ENCODE measurements around the gene CHRNA5.

The CHRNA5 gene

DNA sequence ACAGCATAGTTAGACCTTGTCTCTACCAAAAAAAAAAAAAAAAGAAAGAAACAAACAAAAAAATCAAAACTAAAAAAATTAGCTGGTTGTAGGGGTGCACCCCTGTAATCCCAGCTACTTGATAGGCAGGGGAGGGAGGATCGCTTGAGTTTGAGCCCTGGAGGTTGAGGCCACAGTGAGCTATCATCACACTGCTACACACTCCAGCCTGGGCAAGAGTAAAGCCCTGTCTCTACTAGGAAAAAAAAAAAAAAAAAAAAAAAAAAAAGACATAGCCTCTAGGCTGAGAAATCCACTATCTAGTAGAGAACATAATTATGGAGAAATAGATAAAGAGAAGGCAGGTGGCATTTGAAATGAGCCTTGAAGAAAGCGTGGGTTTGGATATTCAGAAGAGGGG is 2.2 kb upstream of the CHRNA5 start:
- H3K23ac ChIP-seq (ENCODE audit: low read depth, low read length, poor library complexity): no peak overlapping the region
- no peaks in the 10 kb centered on the region for H3K36me3 ChIP-seq (replicated peaks in 1 of 2; ENCODE audit: control insufficient read depth in 2 of 2, insufficient read depth in 2 of 2, low read length in 2 of 2)
- H2BK12ac ChIP-seq (ENCODE audit: low read length): no peak overlapping the region
- no peak overlapping the region for H3K9ac ChIP-seq (ENCODE audit: low read depth, low read length, poor library complexity)
- H3K27me3 ChIP-seq (ENCODE audit: control insufficient read depth in 3 of 3, insufficient read depth in 3 of 3, low read depth in 1 of 3, low read length in 3 of 3): peaks cover 0 to 20% (median 0%) of the 10 kb centered on the region in 3 experiments
- H3K18ac ChIP-seq (ENCODE audit: low read length): no peak overlapping the region
- no peak overlapping the region for H4K91ac ChIP-seq (ENCODE audit: low read depth, low read length, poor library complexity)
- H2BK5ac ChIP-seq (ENCODE audit: low read length): no peak overlapping the region
- peaks cover 1% of the 10 kb centered on the region for H3K79me1 ChIP-seq (ENCODE audit: low read depth, low read length)
- H3K4me3 ChIP-seq (ENCODE audit: low read length in 2 of 2): no peak overlapping the region
- H3K9me3 ChIP-seq (replicated peaks in 1 of 2; ENCODE audit: control insufficient read depth in 2 of 2, insufficient read depth in 1 of 2, low read depth in 1 of 2, low read length in 2 of 2): no peaks in the 10 kb centered on the region
- WGBS, 2 donors (ENCODE audit: extremely low coverage in 2 of 2, insufficient read length in 2 of 2, insufficient replicate concordance in 1 of 2): no CpG with 5 or more reads among the region's 2 CpGs
- H2BK15ac ChIP-seq (ENCODE audit: low read length): no peak overlapping the region
- peaks cover 4% of the 10 kb centered on the region in 2 donors for H3K4me1 ChIP-seq (ENCODE audit: control insufficient read depth in 2 of 2, insufficient read depth in 1 of 2, low read depth in 1 of 2, low read length in 2 of 2)
- no peak overlapping the region for H3K27ac ChIP-seq (replicated peaks; ENCODE audit: low read length)
- no peak for DNase-seq (ENCODE audit: low spot score)
- H3K14ac ChIP-seq (ENCODE audit: low read length): no peak overlapping the region
- H3K4me2 ChIP-seq (ENCODE audit: insufficient read depth, low read length, poor library complexity, severe bottlenecking): no peak overlapping the region
- no peak overlapping the region for H4K8ac ChIP-seq (ENCODE audit: low read depth, low read length)
- H3K4ac ChIP-seq (ENCODE audit: low read length): no peak overlapping the region
- H2AK5ac ChIP-seq (ENCODE audit: low read depth, low read length): no peak overlapping the region
- no peak overlapping the region for H2AFZ ChIP-seq (ENCODE audit: low read length)
- H2BK120ac ChIP-seq (ENCODE audit: low read depth, low read length): no peak overlapping the region

- Histone ChIP-seq H3K9me3 (replicated peaks in 1 of 2; ENCODE audit: control insufficient read depth in 2 of 2, insufficient read depth in 1 of 2, low read depth in 1 of 2, low read length in 2 of 2) (no peaks in the 10 kb centered on the region), H2BK120ac (ENCODE audit: low read depth, low read length) (no peak overlapping the region), H2AK5ac (ENCODE audit: low read depth, low read length) (no peak overlapping the region), H2BK5ac (ENCODE audit: low read length) (no peak overlapping the region), H3K9ac (ENCODE audit: low read depth, low read length, poor library complexity) (no peak overlapping the region), H3K23ac (ENCODE audit: low read depth, low read length, poor library complexity) (no peak overlapping the region), H3K14ac (ENCODE audit: low read length) (no peak overlapping the region), H4K91ac (ENCODE audit: low read depth, low read length, poor library complexity) (no peak overlapping the region), H3K4me1 (ENCODE audit: control insufficient read depth in 2 of 2, insufficient read depth in 1 of 2, low read depth in 1 of 2, low read length in 2 of 2) (peaks cover 4% of the 10 kb centered on the region in 2 donors), H3K36me3 (replicated peaks in 1 of 2; ENCODE audit: control insufficient read depth in 2 of 2, insufficient read depth in 2 of 2, low read length in 2 of 2) (no peaks in the 10 kb centered on the region), H4K8ac (ENCODE audit: low read depth, low read length) (no peak overlapping the region), H3K27me3 (ENCODE audit: control insufficient read depth in 3 of 3, insufficient read depth in 3 of 3, low read depth in 1 of 3, low read length in 3 of 3) (peaks cover 0 to 20% (median 0%) of the 10 kb centered on the region in 3 experiments), H2AFZ (ENCODE audit: low read length) (peak overlapping the region; percentile 96), H3K79me1 (ENCODE audit: low read depth, low read length) (peaks cover 1% of the 10 kb centered on the region), H3K4ac (ENCODE audit: low read length) (no peak overlapping the region), H3K4me3 (ENCODE audit: low read length in 2 of 2) (peak overlapping the region in 1 of 2 donors; percentile 79), H2BK15ac (ENCODE audit: low read length) (no peak overlapping the region), H3K4me2 (ENCODE audit: insufficient read depth, low read length, poor library complexity, severe bottlenecking) (no peak overlapping the region), H3K18ac (ENCODE audit: low read length) (peak overlapping the region; percentile 62), H2BK12ac (ENCODE audit: low read length) (no peak overlapping the region), H3K27ac (replicated peaks; ENCODE audit: low read length) (no peak overlapping the region)
- DNase-seq (ENCODE audit: low spot score): no peak
- WGBS, 2 donors (ENCODE audit: extremely low coverage in 2 of 2, insufficient read length in 2 of 2, insufficient replicate concordance in 1 of 2): no CpG with 5 or more reads among the region's 11 CpGs
These were observed 600 bp upstream of the CHRNA5 start for GRCh38 chr15:78564743-78565096.

DNA sequence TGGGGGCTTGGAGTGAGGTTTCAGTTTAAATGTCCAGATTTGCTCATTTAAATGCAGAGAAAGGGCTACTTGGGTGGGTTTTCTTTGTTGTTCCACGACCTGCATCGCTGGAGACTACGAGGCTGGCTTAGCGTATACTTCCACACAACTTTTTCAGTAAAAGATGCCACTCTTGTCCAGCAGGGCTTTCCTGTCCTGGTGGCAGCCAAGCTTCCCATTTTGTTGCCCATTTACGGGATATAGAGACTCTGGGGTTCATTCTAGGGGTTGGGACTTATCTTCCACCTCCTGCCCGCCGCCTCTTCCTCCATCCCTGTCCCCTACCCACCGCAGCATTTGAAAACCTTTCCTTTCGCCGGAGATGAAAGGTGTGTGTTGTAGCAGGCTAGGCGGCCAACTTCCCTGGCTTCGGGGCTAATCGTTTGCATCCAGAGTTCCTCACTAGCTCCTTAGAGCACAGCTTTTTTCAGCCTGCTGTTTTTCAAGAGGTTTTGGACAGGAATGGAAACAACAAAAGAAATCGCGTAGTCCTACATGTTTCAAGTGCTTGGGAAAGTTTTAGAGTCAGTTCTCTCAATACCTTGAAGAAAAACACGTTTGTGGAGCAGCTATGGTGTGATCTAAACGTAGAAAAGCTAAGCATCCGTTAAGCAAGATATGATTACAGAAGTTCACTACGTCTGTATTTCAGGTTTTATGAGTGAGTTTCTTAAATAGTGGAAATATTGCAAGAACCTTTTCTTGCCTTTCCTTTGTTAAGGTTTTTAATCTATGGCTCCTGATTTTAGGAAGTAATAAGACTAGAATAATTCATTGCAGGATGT is 843 bp downstream of the CHRNA5 start:
- Histone ChIP-seq H3K79me1 (ENCODE audit: low read depth, low read length) (peaks cover 5% of the 10 kb centered on the region), H3K27me3 (ENCODE audit: control insufficient read depth in 3 of 3, insufficient read depth in 3 of 3, low read depth in 1 of 3, low read length in 3 of 3) (peaks cover 0 to 20% (median 0%) of the 10 kb centered on the region in 3 experiments), H3K36me3 (replicated peaks in 1 of 2; ENCODE audit: control insufficient read depth in 2 of 2, insufficient read depth in 2 of 2, low read length in 2 of 2) (no peaks in the 10 kb centered on the region), H3K9ac (ENCODE audit: low read depth, low read length, poor library complexity) (peak overlapping the region; percentile 79), H3K4me1 (ENCODE audit: control insufficient read depth in 2 of 2, insufficient read depth in 1 of 2, low read depth in 1 of 2, low read length in 2 of 2) (peaks cover 4 to 5% of the 10 kb centered on the region in 2 donors), H4K8ac (ENCODE audit: low read depth, low read length) (no peak overlapping the region), H3K9me3 (replicated peaks in 1 of 2; ENCODE audit: control insufficient read depth in 2 of 2, insufficient read depth in 1 of 2, low read depth in 1 of 2, low read length in 2 of 2) (no peaks in the 10 kb centered on the region), H3K4me2 (ENCODE audit: insufficient read depth, low read length, poor library complexity, severe bottlenecking) (peak overlapping the region; percentile 85), H3K27ac (replicated peaks; ENCODE audit: low read length) (peak overlapping the region; percentile 93), H3K14ac (ENCODE audit: low read length) (no peak overlapping the region), H2BK5ac (ENCODE audit: low read length) (no peak overlapping the region), H2BK15ac (ENCODE audit: low read length) (no peak overlapping the region), H2AK5ac (ENCODE audit: low read depth, low read length) (no peak overlapping the region), H3K4ac (ENCODE audit: low read length) (no peak overlapping the region), H4K91ac (ENCODE audit: low read depth, low read length, poor library complexity) (no peak overlapping the region), H2BK120ac (ENCODE audit: low read depth, low read length) (no peak overlapping the region), H2AFZ (ENCODE audit: low read length) (peak overlapping the region; percentile 96), H2BK12ac (ENCODE audit: low read length) (no peak overlapping the region), H3K18ac (ENCODE audit: low read length) (peak overlapping the region; percentile 94), H3K4me3 (ENCODE audit: low read length in 2 of 2) (peak overlapping the region; percentile 79 to 90), H3K23ac (ENCODE audit: low read depth, low read length, poor library complexity) (no peak overlapping the region)
- WGBS, 2 donors (ENCODE audit: extremely low coverage in 2 of 2, insufficient read length in 2 of 2, insufficient replicate concordance in 1 of 2): no CpG with 5 or more reads among the region's 19 CpGs
- DNase-seq (ENCODE audit: low spot score): peak; percentile 47

DNA sequence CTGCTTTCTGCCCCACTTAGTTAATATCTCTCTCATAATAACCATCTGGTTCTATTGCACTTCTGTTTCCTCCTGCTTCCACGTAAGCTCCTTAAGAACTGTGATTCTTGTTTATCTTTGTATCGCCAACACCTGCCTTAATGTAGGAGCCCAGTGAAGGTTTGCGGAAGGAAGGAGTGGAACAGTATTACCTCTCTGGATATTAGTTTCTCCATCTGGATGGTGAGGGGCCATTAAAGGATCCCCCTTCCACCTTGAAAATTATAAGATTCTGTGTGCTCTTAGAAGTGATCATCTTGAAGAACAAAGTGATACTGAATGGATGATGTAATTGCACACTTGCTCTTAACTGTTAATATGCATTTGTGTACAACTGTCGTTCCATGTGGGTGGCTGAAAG is 2.2 kb downstream of the CHRNA5 start:
- Histone ChIP-seq H3K4ac (ENCODE audit: low read length) (no peak overlapping the region), H3K4me1 (ENCODE audit: control insufficient read depth in 2 of 2, insufficient read depth in 1 of 2, low read depth in 1 of 2, low read length in 2 of 2) (peaks cover 4 to 5% of the 10 kb centered on the region in 2 donors), H3K9me3 (replicated peaks in 1 of 2; ENCODE audit: control insufficient read depth in 2 of 2, insufficient read depth in 1 of 2, low read depth in 1 of 2, low read length in 2 of 2) (no peaks in the 10 kb centered on the region), H2AK5ac (ENCODE audit: low read depth, low read length) (no peak overlapping the region), H2AFZ (ENCODE audit: low read length) (no peak overlapping the region), H3K27me3 (ENCODE audit: control insufficient read depth in 3 of 3, insufficient read depth in 3 of 3, low read depth in 1 of 3, low read length in 3 of 3) (peaks cover 0 to 19% (median 0%) of the 10 kb centered on the region in 3 experiments), H2BK120ac (ENCODE audit: low read depth, low read length) (no peak overlapping the region), H3K4me2 (ENCODE audit: insufficient read depth, low read length, poor library complexity, severe bottlenecking) (no peak overlapping the region), H3K9ac (ENCODE audit: low read depth, low read length, poor library complexity) (no peak overlapping the region), H2BK12ac (ENCODE audit: low read length) (no peak overlapping the region), H3K36me3 (replicated peaks in 1 of 2; ENCODE audit: control insufficient read depth in 2 of 2, insufficient read depth in 2 of 2, low read length in 2 of 2) (no peaks in the 10 kb centered on the region), H3K79me1 (ENCODE audit: low read depth, low read length) (peaks cover 5% of the 10 kb centered on the region), H3K23ac (ENCODE audit: low read depth, low read length, poor library complexity) (no peak overlapping the region), H4K8ac (ENCODE audit: low read depth, low read length) (no peak overlapping the region), H3K14ac (ENCODE audit: low read length) (no peak overlapping the region), H3K27ac (replicated peaks; ENCODE audit: low read length) (no peak overlapping the region), H4K91ac (ENCODE audit: low read depth, low read length, poor library complexity) (no peak overlapping the region), H2BK15ac (ENCODE audit: low read length) (no peak overlapping the region), H3K4me3 (ENCODE audit: low read length in 2 of 2) (no peak overlapping the region), H2BK5ac (ENCODE audit: low read length) (no peak overlapping the region), H3K18ac (ENCODE audit: low read length) (no peak overlapping the region)
- DNase-seq (ENCODE audit: low spot score): no peak
- no CpG with 5 or more reads among the region's 4 CpGs for WGBS, 2 donors (ENCODE audit: extremely low coverage in 2 of 2, insufficient read length in 2 of 2, insufficient replicate concordance in 1 of 2)

All from neuronal stem cell (in vitro differentiated cells).